ENCODE measurements around the gene RIC1.
"Not testable (repeated sequence)": the region's sequence is repeated elsewhere in the genome, so short reads cannot be mapped to it uniquely, and the experiment has no call there.

The RIC1 gene

GRCh38 chr9:5635390-5635789, 6.5 kb downstream of the RIC1 start:
- no peaks in the 10 kb centered on the region for H3K27me3 Mint-ChIP-seq
- no peak overlapping the region for H3K27ac Mint-ChIP-seq
- H3K4me1 Mint-ChIP-seq: peaks cover 80% of the 10 kb centered on the region
- H3K36me3 Mint-ChIP-seq: peaks cover 39% of the 10 kb centered on the region
- peaks cover 32% of the 10 kb centered on the region for H3K9me3 Mint-ChIP-seq
- H3K4me3 Mint-ChIP-seq: no peak overlapping the region

- H3K27me3 Mint-ChIP-seq: no peaks in the 10 kb centered on the region
- H3K4me1 Mint-ChIP-seq: peaks cover 68% of the 10 kb centered on the region
- H3K27ac Mint-ChIP-seq: no peak overlapping the region
- peaks cover 48% of the 10 kb centered on the region for H3K36me3 Mint-ChIP-seq
- H3K9me3 Mint-ChIP-seq: peaks cover 37% of the 10 kb centered on the region
- H3K4me3 Mint-ChIP-seq: no peak overlapping the region
Observed at GRCh38 chr9:5639816-5640215, 10.9 kb downstream of the RIC1 start.

- Mint-ChIP-seq H3K9me3 (peaks cover 36% of the 10 kb centered on the region), H3K27me3 (no peaks in the 10 kb centered on the region), H3K4me1 (peaks cover 79% of the 10 kb centered on the region), H3K36me3 (peaks cover 47% of the 10 kb centered on the region), H3K4me3 (no peak overlapping the region), H3K27ac (no peak overlapping the region)
Observed at GRCh38 chr9:5642170-5642569, 13.3 kb downstream of the RIC1 start.

- Mint-ChIP-seq H3K27ac (no peak overlapping the region), H3K27me3 (no peaks in the 10 kb centered on the region), H3K4me1 (peaks cover 78% of the 10 kb centered on the region), H3K36me3 (peaks cover 48% of the 10 kb centered on the region), H3K4me3 (no peak overlapping the region), H3K9me3 (peaks cover 40% of the 10 kb centered on the region)
Observed at GRCh38 chr9:5643005-5643624, 14.2 kb downstream of the RIC1 start.

GRCh38 chr9:5644501-5644900, 15.6 kb downstream of the RIC1 start:
- Mint-ChIP-seq H3K27me3 (no peaks in the 10 kb centered on the region), H3K4me3 (no peak overlapping the region), H3K36me3 (peaks cover 47% of the 10 kb centered on the region), H3K27ac (peak overlapping the region; percentile 91), H3K9me3 (peaks cover 39% of the 10 kb centered on the region), H3K4me1 (peaks cover 69% of the 10 kb centered on the region)

GRCh38 chr9:5646116-5646515, 17.2 kb downstream of the RIC1 start:
- Mint-ChIP-seq H3K27ac (no peak overlapping the region), H3K27me3 (no peaks in the 10 kb centered on the region), H3K4me3 (no peak overlapping the region), H3K36me3 (peaks cover 37% of the 10 kb centered on the region), H3K9me3 (peaks cover 31% of the 10 kb centered on the region), H3K4me1 (peaks cover 65% of the 10 kb centered on the region)

- Mint-ChIP-seq H3K9me3 (peaks cover 26% of the 10 kb centered on the region), H3K36me3 (peaks cover 45% of the 10 kb centered on the region), H3K27me3 (no peaks in the 10 kb centered on the region), H3K4me3 (no peak overlapping the region), H3K27ac (no peak overlapping the region), H3K4me1 (peaks cover 42% of the 10 kb centered on the region)
Observed at GRCh38 chr9:5650356-5651105, 21.6 kb downstream of the RIC1 start.

- Mint-ChIP-seq H3K36me3 (peaks cover 45% of the 10 kb centered on the region), H3K27ac (no peak overlapping the region), H3K4me1 (peaks cover 37% of the 10 kb centered on the region)
Observed at GRCh38 chr9:5651246-5651645, 22.3 kb downstream of the RIC1 start.

GRCh38 chr9:5652821-5653220, 23.9 kb downstream of the RIC1 start:
- no peak overlapping the region for H3K27ac Mint-ChIP-seq
- peaks cover 41% of the 10 kb centered on the region for H3K36me3 Mint-ChIP-seq
- peaks cover 16% of the 10 kb centered on the region for H3K9me3 Mint-ChIP-seq
- H3K4me3 Mint-ChIP-seq: no peak overlapping the region
- peaks cover 38% of the 10 kb centered on the region for H3K4me1 Mint-ChIP-seq
- no peaks in the 10 kb centered on the region for H3K27me3 Mint-ChIP-seq

More at GRCh38 chr9:5651246-5651645, 22.3 kb downstream of the RIC1 start:
- H3K27me3 Mint-ChIP-seq: no peaks in the 10 kb centered on the region
- H3K9me3 Mint-ChIP-seq: peaks cover 26% of the 10 kb centered on the region
- no peak overlapping the region for H3K4me3 Mint-ChIP-seq

- Mint-ChIP-seq H3K27ac (peak overlapping the region; percentile 86), H3K9me3 (peaks cover 13% of the 10 kb centered on the region), H3K4me1 (peaks cover 64% of the 10 kb centered on the region), H3K36me3 (peaks cover 60% of the 10 kb centered on the region)
- not testable (repeated sequence) for H3K27me3 Mint-ChIP-seq, H3K4me3 Mint-ChIP-seq
Observed at GRCh38 chr9:5662804-5663203, 33.9 kb downstream of the RIC1 start.

GRCh38 chr9:5665059-5665458, 36.2 kb downstream of the RIC1 start:
- peaks cover 84% of the 10 kb centered on the region for H3K4me1 Mint-ChIP-seq
- peaks cover 18% of the 10 kb centered on the region for H3K9me3 Mint-ChIP-seq
- no peaks in the 10 kb centered on the region for H3K27me3 Mint-ChIP-seq
- no peak overlapping the region for H3K27ac Mint-ChIP-seq
- peak overlapping the region; percentile 7 for H3K4me3 Mint-ChIP-seq
- H3K36me3 Mint-ChIP-seq: peaks cover 54% of the 10 kb centered on the region

GRCh38 chr9:5667391-5667790, 38.5 kb downstream of the RIC1 start:
- Mint-ChIP-seq H3K36me3 (peaks cover 37% of the 10 kb centered on the region), H3K9me3 (peaks cover 18% of the 10 kb centered on the region), H3K27me3 (no peaks in the 10 kb centered on the region), H3K4me1 (peaks cover 83% of the 10 kb centered on the region), H3K27ac (no peak overlapping the region), H3K4me3 (no peak overlapping the region)

GRCh38 chr9:5670079-5670478, 41.2 kb downstream of the RIC1 start:
- Mint-ChIP-seq H3K4me3 (no peak overlapping the region), H3K9me3 (peaks cover 5% of the 10 kb centered on the region), H3K4me1 (peaks cover 74% of the 10 kb centered on the region), H3K27me3 (no peaks in the 10 kb centered on the region), H3K27ac (no peak overlapping the region), H3K36me3 (peaks cover 23% of the 10 kb centered on the region)

GRCh38 chr9:5671711-5672353, 42.9 kb downstream of the RIC1 start:
- H3K27me3 Mint-ChIP-seq: no peaks in the 10 kb centered on the region
- H3K27ac Mint-ChIP-seq: no peak overlapping the region
- no peak overlapping the region for H3K4me3 Mint-ChIP-seq
- H3K9me3 Mint-ChIP-seq: peaks cover 5% of the 10 kb centered on the region
- peaks cover 17% of the 10 kb centered on the region for H3K36me3 Mint-ChIP-seq
- H3K4me1 Mint-ChIP-seq: peaks cover 61% of the 10 kb centered on the region

- peaks cover 31% of the 10 kb centered on the region for H3K4me1 Mint-ChIP-seq
- H3K4me3 Mint-ChIP-seq, H3K27me3 Mint-ChIP-seq, H3K27ac Mint-ChIP-seq, H3K9me3 Mint-ChIP-seq: not testable (repeated sequence)
- H3K36me3 Mint-ChIP-seq: peaks cover 12% of the 10 kb centered on the region
Observed at GRCh38 chr9:5675046-5675445, 46.1 kb downstream of the RIC1 start.

- H3K36me3 Mint-ChIP-seq: peaks cover 25% of the 10 kb centered on the region
- not testable (repeated sequence) for H3K9me3 Mint-ChIP-seq, H3K27me3 Mint-ChIP-seq, H3K27ac Mint-ChIP-seq, H3K4me3 Mint-ChIP-seq
- H3K4me1 Mint-ChIP-seq: peaks cover 33% of the 10 kb centered on the region
Observed at GRCh38 chr9:5683591-5683990, 54.7 kb downstream of the RIC1 start.
